NOMO-1 treated with DMSO at 0.1 percent for 48 hours (cell line): ENCODE measurements around the gene DDC.
"Not testable (repeated sequence)": the region's sequence is repeated elsewhere in the genome, so short reads cannot be mapped to it uniquely, and the experiment has no call there.

ENCODE experiments used
- DNase-seq: peaks from one replicate; lab custom pipeline; 2025; ENCODE audit not compliant: unreplicated experiment; lab: John Stamatoyannopoulos, UW

DDC gene

GRCh38 chr7:50458651-50459050 is 106.6 kb downstream of the DDC start:
- DNase-seq, result not testable (repeated sequence)

- no peak for DNase-seq
Measured at GRCh38 chr7:50456371-50457123, 108.7 kb downstream of the DDC start.

GRCh38 chr7:50455658-50456057 is 109.5 kb downstream of the DDC start:
- DNase-seq, result no peak

GRCh38 chr7:50454968-50455367 is 110.2 kb downstream of the DDC start:
- DNase-seq, result no peak

- DNase-seq, result no peak
Measured at GRCh38 chr7:50450590-50451032, 114.6 kb downstream of the DDC start.

GRCh38 chr7:50449881-50450589 is 115.2 kb downstream of the DDC start, which contains the start of gene FIGNL1:
Gene FIGNL1, minus strand, starts transcription at chr7:50450350. Its CDS starts 3,063 bp downstream, at chr7:50447287.
- DNase-seq, result peak; percentile 71

- no peak for DNase-seq
Measured at GRCh38 chr7:50449501-50449880, 115.7 kb downstream of the DDC start.

- no peak for DNase-seq
Measured at GRCh38 chr7:50448823-50449222, 116.4 kb downstream of the DDC start.

GRCh38 chr7:50446542-50446960 is 118.7 kb downstream of the DDC start:
- peak; percentile 48 for DNase-seq

GRCh38 chr7:50436133-50436806 is 128.9 kb downstream of the DDC start:
- no peak for DNase-seq

GRCh38 chr7:50431722-50432305 is 133.4 kb downstream of the DDC start:
- no peak for DNase-seq

GRCh38 chr7:50431316-50431715 is 133.9 kb downstream of the DDC start:
- no peak for DNase-seq

GRCh38 chr7:50428911-50429310 is 136.3 kb downstream of the DDC start:
- no peak for DNase-seq

- no peak for DNase-seq
Measured at GRCh38 chr7:50427518-50427917, 137.7 kb downstream of the DDC start.

GRCh38 chr7:50426280-50427045 is 138.7 kb downstream of the DDC start:
- no peak for DNase-seq

- DNase-seq, result no peak
Measured at GRCh38 chr7:50425318-50425717, 139.9 kb downstream of the DDC start.

- DNase-seq, result no peak
Measured at GRCh38 chr7:50423860-50424259, 141.3 kb downstream of the DDC start.

GRCh38 chr7:50422858-50423257 is 142.3 kb downstream of the DDC start:
- no peak for DNase-seq

- DNase-seq, result no peak
Measured at GRCh38 chr7:50421043-50421442, 144.2 kb downstream of the DDC start.

- no peak for DNase-seq
Measured at GRCh38 chr7:50418526-50419290, 146.5 kb downstream of the DDC start.
